Neuronal stem cell (in vitro differentiated cells): Measurements from ENCODE around the gene SEMA6A.

Experiments used
- DNase-seq: peaks from one replicate; pipeline ENCODE4 v3.0.0-alpha.2; 2013; ENCODE audit warnings: low spot score
- H2AFZ ChIP-seq: one replicate; pipeline ENCODE4 v1.6.1; 2013; ENCODE audit warnings: mild to moderate bottlenecking, low read length, inconsistent platforms
- H2AK5ac ChIP-seq: 2 replicates; pipeline ENCODE4 v1.6.1; 2013; ENCODE audit warnings: low read depth, mild to moderate bottlenecking, inconsistent platforms, low read length, moderate library complexity, mixed read lengths
- H2BK120ac ChIP-seq: 2 replicates; pipeline ENCODE4 v1.6.1; 2013; ENCODE audit warnings: low read depth, mild to moderate bottlenecking, inconsistent platforms, low read length, moderate library complexity, mixed read lengths
- H2BK12ac ChIP-seq: one replicate; pipeline ENCODE4 v1.6.1; 2013; ENCODE audit warnings: low read length, inconsistent platforms
- H2BK15ac ChIP-seq: 2 replicates; pipeline ENCODE4 v1.6.1; 2013; ENCODE audit warnings: mild to moderate bottlenecking, low read length, inconsistent platforms, mixed read lengths
- H2BK5ac ChIP-seq: one replicate; pipeline ENCODE4 v1.6.1; 2013; ENCODE audit warnings: inconsistent platforms, mild to moderate bottlenecking, low read length, moderate library complexity
- H3K14ac ChIP-seq: one replicate; pipeline ENCODE4 v1.6.1; 2013; ENCODE audit warnings: low read length, inconsistent platforms
- H3K18ac ChIP-seq: 2 replicates; pipeline ENCODE4 v1.6.1; 2013; ENCODE audit warnings: low read length, inconsistent platforms
- H3K23ac ChIP-seq: 2 replicates; pipeline ENCODE4 v1.6.1; 2013; ENCODE audit warnings: low read depth, mild to moderate bottlenecking, mixed read lengths, low read length, inconsistent platforms; ENCODE audit not compliant: poor library complexity
- H3K27ac ChIP-seq: replicated peaks from 3 replicates; pipeline ENCODE4 v1.5.1; 2013; ENCODE audit warnings: low read length, inconsistent platforms
- H3K27me3 ChIP-seq, 3 experiments: 2 replicates each; pipeline ENCODE4 v1.6.1; 2013; ENCODE audit warnings: low read length in 3 of 3, mild to moderate bottlenecking in 2 of 3, inconsistent platforms in 1 of 3, low read depth in 1 of 3, mixed read lengths in 1 of 3, moderate library complexity in 1 of 3; ENCODE audit not compliant: control insufficient read depth in 3 of 3, insufficient read depth in 3 of 3
- H3K36me3 ChIP-seq, 2 donors: replicated peaks in 1 of 2; 2 replicates each; pipeline ENCODE4 v1.6.1; 2013; ENCODE audit warnings: low read length in 2 of 2; ENCODE audit not compliant: control insufficient read depth in 2 of 2, insufficient read depth in 2 of 2
- H3K4ac ChIP-seq: 2 replicates; pipeline ENCODE4 v1.6.1; 2013; ENCODE audit warnings: inconsistent platforms, mild to moderate bottlenecking, low read length, moderate library complexity
- H3K4me1 ChIP-seq, 2 donors: 1 replicate in 1 of 2; 2 replicates in 1 of 2; pipeline ENCODE4 v1.6.1; 2013; ENCODE audit warnings: low read length in 2 of 2, low read depth in 1 of 2; ENCODE audit not compliant: control insufficient read depth in 2 of 2, insufficient read depth in 1 of 2
- H3K4me2 ChIP-seq: one replicate; pipeline ENCODE4 v1.6.1; 2013; ENCODE audit warnings: mild to moderate bottlenecking, low read length, inconsistent platforms; ENCODE audit not compliant: insufficient read depth, poor library complexity, severe bottlenecking
- H3K4me3 ChIP-seq, 2 donors: 2 replicates each; pipeline ENCODE4 v1.5.1; 2013; ENCODE audit warnings: low read length in 2 of 2, mild to moderate bottlenecking in 2 of 2, inconsistent platforms in 1 of 2, moderate library complexity in 1 of 2
- H3K79me1 ChIP-seq: one replicate; pipeline ENCODE4 v1.6.1; 2013; ENCODE audit warnings: low read depth, mild to moderate bottlenecking, inconsistent platforms, low read length, moderate library complexity
- H3K9ac ChIP-seq: one replicate; pipeline ENCODE4 v1.6.1; 2013; ENCODE audit warnings: mild to moderate bottlenecking, low read depth, low read length, inconsistent platforms; ENCODE audit not compliant: poor library complexity
- H3K9me3 ChIP-seq, 2 donors: replicated peaks in 1 of 2; 2 replicates each; pipeline versions ENCODE3 to v1.6.1; 2013; ENCODE audit warnings: low read length in 2 of 2, mild to moderate bottlenecking in 2 of 2, inconsistent platforms in 1 of 2, low read depth in 1 of 2, mixed read lengths in 1 of 2, moderate library complexity in 1 of 2; ENCODE audit not compliant: control insufficient read depth in 2 of 2, insufficient read depth in 1 of 2
- H4K8ac ChIP-seq: one replicate; pipeline ENCODE4 v1.6.1; 2013; ENCODE audit warnings: low read depth, mild to moderate bottlenecking, inconsistent platforms, low read length, moderate library complexity
- H4K91ac ChIP-seq: one replicate; pipeline ENCODE4 v1.6.1; 2013; ENCODE audit warnings: low read length, low read depth, mild to moderate bottlenecking, inconsistent platforms; ENCODE audit not compliant: poor library complexity
- WGBS, 2 donors: extraction: QIAGEN DNeasy Blood & Tissue Kit; methylation state at CpG; one replicate each; pipeline ENCODE4 v1.1.7; 2013; ENCODE audit warnings: missing lambda C conversion rate in 2 of 2, mixed read lengths in 1 of 2; ENCODE audit not compliant: insufficient read length in 2 of 2, insufficient replicate concordance in 1 of 2; ENCODE audit errors: extremely low coverage in 2 of 2; 5-methylcytosine and 5-hydroxymethylcytosine counted together

The SEMA6A gene

DNA sequence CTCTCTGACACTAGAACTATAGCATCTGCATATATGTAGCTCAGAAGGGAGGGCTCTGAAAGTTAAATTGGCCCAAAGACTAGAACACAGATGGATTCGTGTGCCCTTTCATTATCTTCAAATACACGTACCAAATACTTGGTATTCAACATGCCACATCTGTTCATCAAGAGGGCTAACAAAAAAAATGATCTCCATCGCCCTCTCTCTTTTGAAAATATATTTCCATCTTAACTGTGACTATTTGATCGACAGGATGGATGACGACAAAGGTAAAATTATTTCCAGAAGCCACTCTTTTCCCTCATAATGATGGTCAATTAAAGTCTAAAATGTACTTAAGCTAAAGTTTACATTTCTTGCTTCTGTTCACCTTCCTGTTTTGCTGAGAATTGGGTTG lies 77.0 kb downstream of the SEMA6A start:
- Histone ChIP-seq H3K18ac (no peak overlapping the region), H4K91ac (no peak overlapping the region), H3K4me3 (no peak overlapping the region), H3K9ac (no peak overlapping the region), H2BK5ac (no peak overlapping the region), H3K27me3 (no peaks in the 10 kb centered on the region), H3K9me3 (peaks cover 0 to 2% of the 10 kb centered on the region in 2 donors), H3K79me1 (no peaks in the 10 kb centered on the region), H3K14ac (no peak overlapping the region), H3K4me1 (peaks cover 19 to 31% of the 10 kb centered on the region in 2 donors), H3K36me3 (peaks cover 0 to 25% of the 10 kb centered on the region in 2 donors), H2AFZ (no peak overlapping the region), H2BK120ac (no peak overlapping the region), H3K27ac (no peak overlapping the region), H2BK15ac (no peak overlapping the region), H2AK5ac (no peak overlapping the region), H3K23ac (no peak overlapping the region), H3K4ac (no peak overlapping the region), H4K8ac (no peak overlapping the region), H3K4me2 (no peak overlapping the region), H2BK12ac (no peak overlapping the region)
- no peak for DNase-seq
- WGBS, 2 donors = no CpG with 5 or more reads among the region's 5 CpGs

DNA sequence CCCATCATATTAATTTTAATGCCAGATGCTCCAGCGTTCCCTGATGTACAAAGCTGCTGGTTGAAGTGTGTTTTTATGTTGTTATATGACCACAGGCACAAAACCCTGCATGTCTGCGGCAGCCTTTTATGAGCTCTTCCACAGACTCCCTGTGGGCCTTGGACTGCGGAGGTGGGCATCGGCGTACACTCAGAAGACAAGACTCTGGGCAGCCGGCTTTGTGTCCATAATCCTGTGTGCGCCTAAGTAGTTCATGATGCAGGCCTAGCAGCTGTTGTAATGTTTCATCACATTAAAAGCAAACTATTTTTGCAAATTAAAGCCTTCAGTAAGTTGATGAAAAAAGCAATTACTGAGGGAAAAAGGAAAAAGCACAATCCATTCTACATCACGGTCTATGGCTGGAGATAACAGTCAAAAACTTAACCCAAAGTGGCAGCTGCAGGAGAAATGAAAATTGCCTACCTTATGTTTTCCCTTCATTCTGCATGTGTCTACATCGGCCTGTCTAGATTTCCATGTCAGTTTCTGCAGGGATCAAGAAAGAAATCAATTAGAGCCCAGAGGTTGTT lies 78.8 kb downstream of the SEMA6A start:
- Histone ChIP-seq H4K8ac (no peak overlapping the region), H3K23ac (no peak overlapping the region), H3K4me2 (no peak overlapping the region), H2BK120ac (no peak overlapping the region), H4K91ac (no peak overlapping the region), H3K14ac (no peak overlapping the region), H3K4ac (no peak overlapping the region), H3K27me3 (no peaks in the 10 kb centered on the region), H3K79me1 (no peaks in the 10 kb centered on the region), H3K18ac (no peak overlapping the region), H3K27ac (no peak overlapping the region), H3K4me1 (peaks cover 24 to 31% of the 10 kb centered on the region in 2 donors), H2AK5ac (no peak overlapping the region), H3K4me3 (no peak overlapping the region), H2BK5ac (no peak overlapping the region), H2BK12ac (no peak overlapping the region), H2BK15ac (no peak overlapping the region), H3K9me3 (peaks cover 0 to 2% of the 10 kb centered on the region in 2 donors), H3K9ac (no peak overlapping the region), H3K36me3 (peaks cover 7 to 24% of the 10 kb centered on the region in 2 donors), H2AFZ (no peak overlapping the region)
- DNase-seq = no peak
- no CpG with 5 or more reads among the region's 9 CpGs for WGBS, 2 donors

DNA sequence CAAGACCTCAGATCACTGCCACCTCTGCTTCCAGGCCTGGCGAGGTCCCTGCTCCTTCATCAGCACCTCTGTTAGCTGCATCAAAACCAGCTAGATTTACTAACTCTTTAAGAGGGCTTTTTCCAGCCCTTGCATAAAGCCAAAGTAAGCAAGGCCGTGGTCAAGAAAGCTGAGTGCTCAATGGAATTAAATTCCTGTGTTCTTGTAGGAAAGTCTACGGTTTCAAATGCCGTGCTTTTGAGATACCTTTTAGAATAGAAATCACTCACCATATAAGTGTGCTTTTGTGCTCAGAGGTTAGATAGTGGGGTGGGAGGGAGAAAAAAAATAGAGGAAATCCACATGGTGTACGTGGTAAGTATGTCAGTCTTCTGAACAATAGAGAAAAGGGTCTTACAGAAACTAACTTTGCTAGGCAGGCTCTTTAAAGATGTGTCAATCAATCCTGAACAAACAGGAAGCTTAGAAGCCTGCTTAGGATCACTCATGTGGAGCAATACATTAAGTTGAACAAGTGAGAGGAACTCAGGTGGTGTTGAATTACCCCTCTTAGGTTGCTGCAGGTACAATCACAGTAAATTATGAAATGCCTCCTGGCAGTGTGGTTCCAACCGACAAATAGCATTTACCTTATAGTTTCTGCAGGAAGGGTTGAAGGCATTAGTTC lies 79.7 kb downstream of the SEMA6A start:
- Histone ChIP-seq H2AK5ac (no peak overlapping the region), H4K91ac (no peak overlapping the region), H3K4me1 (peaks cover 25 to 31% of the 10 kb centered on the region in 2 donors), H4K8ac (no peak overlapping the region), H2BK5ac (no peak overlapping the region), H3K4ac (no peak overlapping the region), H2BK15ac (no peak overlapping the region), H3K4me2 (no peak overlapping the region), H2AFZ (peak overlapping the region; percentile 57), H2BK120ac (no peak overlapping the region), H3K79me1 (no peaks in the 10 kb centered on the region), H3K36me3 (peaks cover 11 to 24% of the 10 kb centered on the region in 2 donors), H3K9me3 (peaks cover 0 to 2% of the 10 kb centered on the region in 2 donors), H3K18ac (peak overlapping the region; percentile 5), H3K14ac (no peak overlapping the region), H3K4me3 (no peak overlapping the region), H3K9ac (no peak overlapping the region), H3K27me3 (no peaks in the 10 kb centered on the region), H2BK12ac (no peak overlapping the region), H3K23ac (no peak overlapping the region), H3K27ac (peak overlapping the region; percentile 25)
- WGBS, 2 donors = no CpG with 5 or more reads among the region's 6 CpGs
- DNase-seq = no peak

DNA sequence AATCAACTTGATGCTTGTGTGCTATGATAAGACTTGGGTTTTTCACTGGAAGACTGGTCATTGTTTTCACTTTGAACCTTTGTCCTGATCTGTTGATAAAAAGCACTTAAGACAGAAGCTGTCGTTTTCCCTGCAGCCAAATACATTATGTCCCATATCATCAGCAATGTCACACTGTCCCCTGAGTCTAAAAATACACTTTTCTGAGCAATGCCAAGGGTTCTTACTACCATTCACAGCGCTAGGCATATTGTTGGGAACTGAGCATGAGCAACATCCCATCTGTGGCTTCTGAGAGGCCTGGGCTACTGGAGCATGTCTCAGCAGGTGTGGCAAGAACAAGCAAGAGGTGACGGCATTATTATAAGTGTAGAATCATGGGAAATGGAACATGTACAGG lies 81.8 kb downstream of the SEMA6A start:
- Histone ChIP-seq H2AK5ac (no peak overlapping the region), H3K27ac (no peak overlapping the region), H3K4me1 (peaks cover 17 to 23% of the 10 kb centered on the region in 2 donors), H3K79me1 (no peaks in the 10 kb centered on the region), H3K4ac (no peak overlapping the region), H4K91ac (no peak overlapping the region), H2BK5ac (no peak overlapping the region), H2BK15ac (no peak overlapping the region), H4K8ac (no peak overlapping the region), H3K27me3 (no peaks in the 10 kb centered on the region), H3K36me3 (peaks cover 15 to 30% of the 10 kb centered on the region in 2 donors), H3K23ac (no peak overlapping the region), H3K4me3 (no peak overlapping the region), H2AFZ (no peak overlapping the region), H3K14ac (no peak overlapping the region), H3K9ac (no peak overlapping the region), H3K18ac (no peak overlapping the region), H2BK120ac (no peak overlapping the region), H3K9me3 (peaks cover 0 to 2% of the 10 kb centered on the region in 2 donors), H3K4me2 (no peak overlapping the region), H2BK12ac (no peak overlapping the region)
- WGBS, 2 donors = no CpG with 5 or more reads among the region's 3 CpGs
- no peak for DNase-seq
